ENCODE results near the gene NELFB.

Gene NELFB

DNA sequence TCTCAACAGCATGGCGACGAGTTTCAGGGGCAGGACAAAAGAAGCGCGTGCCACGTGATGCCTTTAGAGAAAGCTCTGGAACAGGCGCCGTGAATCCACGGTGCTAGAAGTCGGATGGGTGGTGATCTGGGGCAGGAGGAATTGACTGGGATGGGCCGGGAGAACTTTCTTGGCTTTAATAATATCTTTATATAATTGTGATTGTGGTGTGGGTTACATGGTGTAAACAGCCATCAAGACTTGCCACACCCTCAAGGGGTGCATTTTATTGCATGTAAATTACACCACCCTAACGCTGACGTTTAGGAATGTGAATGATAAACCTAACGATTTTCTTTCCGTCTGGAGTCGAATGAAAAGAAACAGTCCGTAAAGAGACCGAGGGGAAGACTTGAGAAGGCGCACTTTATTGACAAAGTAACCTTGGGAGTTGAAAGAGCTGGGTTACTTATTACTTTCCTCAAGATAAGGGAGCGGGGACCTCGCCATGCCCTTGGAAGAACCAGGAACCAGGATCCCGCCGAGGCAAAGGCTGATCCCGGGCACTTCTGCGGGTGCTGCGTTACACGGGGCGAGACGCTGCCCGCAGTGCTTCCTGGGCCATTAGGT, 38.5 kb downstream of the NELFB start:
- H3K4me3 ChIP-seq (replicated peaks; ENCODE audit: low read depth, low read length): no peak overlapping the region
- TF ChIP-seq, protein P1, sequence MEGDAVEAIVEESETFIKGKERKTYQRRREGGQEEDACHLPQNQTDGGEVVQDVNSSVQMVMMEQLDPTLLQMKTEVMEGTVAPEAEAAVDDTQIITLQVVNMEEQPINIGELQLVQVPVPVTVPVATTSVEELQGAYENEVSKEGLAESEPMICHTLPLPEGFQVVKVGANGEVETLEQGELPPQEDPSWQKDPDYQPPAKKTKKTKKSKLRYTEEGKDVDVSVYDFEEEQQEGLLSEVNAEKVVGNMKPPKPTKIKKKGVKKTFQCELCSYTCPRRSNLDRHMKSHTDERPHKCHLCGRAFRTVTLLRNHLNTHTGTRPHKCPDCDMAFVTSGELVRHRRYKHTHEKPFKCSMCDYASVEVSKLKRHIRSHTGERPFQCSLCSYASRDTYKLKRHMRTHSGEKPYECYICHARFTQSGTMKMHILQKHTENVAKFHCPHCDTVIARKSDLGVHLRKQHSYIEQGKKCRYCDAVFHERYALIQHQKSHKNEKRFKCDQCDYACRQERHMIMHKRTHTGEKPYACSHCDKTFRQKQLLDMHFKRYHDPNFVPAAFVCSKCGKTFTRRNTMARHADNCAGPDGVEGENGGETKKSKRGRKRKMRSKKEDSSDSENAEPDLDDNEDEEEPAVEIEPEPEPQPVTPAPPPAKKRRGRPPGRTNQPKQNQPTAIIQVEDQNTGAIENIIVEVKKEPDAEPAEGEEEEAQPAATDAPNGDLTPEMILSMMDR (IDR thresholded peaks at IDR 0.05; ENCODE audit: low read length, missing control alignments): no peak
- no peak for DNase-seq (ENCODE audit: low read depth)

DNA sequence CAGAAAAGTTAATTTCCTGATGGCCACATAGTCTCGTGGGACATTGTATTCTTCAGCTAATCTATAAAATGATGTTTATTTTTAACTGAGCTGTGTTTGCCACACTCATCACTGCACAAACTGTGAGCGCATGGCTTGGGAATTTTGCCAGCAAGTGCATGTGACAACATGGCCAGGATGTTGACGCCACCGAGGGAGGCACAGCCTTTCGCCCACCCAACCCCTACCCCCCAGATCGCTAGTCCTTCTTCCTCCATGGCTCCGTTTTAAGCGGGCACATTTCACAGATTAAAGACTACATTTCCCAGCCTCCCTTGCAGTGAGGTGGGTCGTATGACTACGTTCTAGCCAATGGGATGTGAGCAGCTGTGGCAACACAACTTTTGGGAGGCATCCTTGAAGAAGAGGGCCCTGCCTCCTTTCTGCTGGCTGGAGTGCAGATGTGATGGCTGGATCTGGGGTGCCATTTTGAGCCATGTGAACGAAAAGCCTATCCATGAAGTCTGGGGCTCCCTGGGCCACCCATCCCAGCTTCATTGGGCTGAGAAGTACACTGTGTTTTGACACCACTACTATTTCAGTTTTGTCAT, 39.1 kb downstream of the NELFB start:
- peak; percentile 70 for DNase-seq (ENCODE audit: low read depth)
- TF ChIP-seq, protein P1 (IDR thresholded peaks at IDR 0.05; ENCODE audit: low read length, missing control alignments): no peak
- H3K4me3 ChIP-seq (replicated peaks; ENCODE audit: low read depth, low read length): no peak overlapping the region

DNA sequence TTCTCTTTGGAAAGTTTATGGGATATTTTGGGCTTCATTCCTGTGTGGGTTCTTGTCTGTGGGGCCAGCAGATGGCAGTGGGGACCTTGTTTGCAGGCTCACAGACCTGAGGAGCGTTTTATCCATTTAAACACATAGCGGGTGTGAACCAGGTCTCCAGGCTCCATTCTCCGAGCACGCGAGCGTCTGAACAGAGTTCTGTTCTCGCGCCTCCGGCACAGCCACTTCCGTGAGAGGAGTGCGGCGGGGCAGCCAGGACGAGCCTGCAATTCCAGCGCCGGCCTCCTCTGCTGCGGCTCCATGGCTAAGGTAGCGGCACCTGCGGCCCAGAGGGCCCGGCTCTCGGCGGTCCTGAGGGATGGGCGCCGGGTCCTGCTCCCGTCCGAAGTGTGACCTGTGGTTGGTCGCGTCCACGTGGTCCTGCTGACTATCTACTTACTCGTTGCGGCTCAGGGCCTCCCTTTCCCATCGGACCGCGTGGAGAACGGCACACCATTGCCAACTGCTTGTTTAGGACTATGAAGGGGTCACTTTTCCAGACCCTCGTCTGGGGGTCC, 39.6 kb downstream of the NELFB start:
- no peak overlapping the region for H3K4me3 ChIP-seq (replicated peaks; ENCODE audit: low read depth, low read length)
- peak; percentile 58 for DNase-seq (ENCODE audit: low read depth)

DNA sequence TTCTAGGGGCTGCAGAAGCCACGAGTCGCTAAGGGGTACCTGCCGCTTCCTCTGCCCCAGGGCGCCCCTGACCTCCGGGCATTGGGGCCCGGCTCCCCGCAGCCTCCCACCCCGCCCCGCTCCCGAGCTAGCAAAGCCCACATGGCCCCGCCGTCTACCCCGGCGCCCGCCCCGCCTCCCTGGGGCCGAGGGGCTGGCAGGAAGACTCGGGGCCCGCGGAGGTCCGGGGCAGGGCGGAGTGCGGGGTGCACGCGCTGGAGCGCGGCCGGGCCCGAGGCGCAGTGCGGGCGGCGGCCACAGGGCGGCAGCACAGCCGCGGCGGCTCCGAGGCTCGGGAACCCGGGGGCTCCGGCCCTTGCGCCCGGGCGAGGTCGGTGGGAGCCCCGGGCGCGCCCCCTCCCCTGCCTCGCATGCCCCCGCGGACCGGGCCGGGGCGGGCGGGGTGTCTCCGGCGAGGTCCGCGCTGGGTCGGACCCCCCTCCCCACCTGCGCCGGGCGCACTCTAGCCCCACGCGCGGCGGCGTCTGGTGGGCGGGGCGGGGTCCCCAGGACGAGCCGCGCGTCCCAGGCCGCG, 40.2 kb downstream of the NELFB start:
- DNase-seq (ENCODE audit: low read depth): peak; percentile 26
- H3K4me3 ChIP-seq (replicated peaks; ENCODE audit: low read depth, low read length): peak overlapping the region; percentile 22
- TF ChIP-seq, protein P1 (IDR thresholded peaks at IDR 0.05; ENCODE audit: low read length, missing control alignments): no peak

More for the DNA sequence above, 39.6 kb downstream of the NELFB start:
- TF ChIP-seq, protein P1 (IDR thresholded peaks at IDR 0.05; ENCODE audit: low read length, missing control alignments): peak; percentile 38

DNA sequence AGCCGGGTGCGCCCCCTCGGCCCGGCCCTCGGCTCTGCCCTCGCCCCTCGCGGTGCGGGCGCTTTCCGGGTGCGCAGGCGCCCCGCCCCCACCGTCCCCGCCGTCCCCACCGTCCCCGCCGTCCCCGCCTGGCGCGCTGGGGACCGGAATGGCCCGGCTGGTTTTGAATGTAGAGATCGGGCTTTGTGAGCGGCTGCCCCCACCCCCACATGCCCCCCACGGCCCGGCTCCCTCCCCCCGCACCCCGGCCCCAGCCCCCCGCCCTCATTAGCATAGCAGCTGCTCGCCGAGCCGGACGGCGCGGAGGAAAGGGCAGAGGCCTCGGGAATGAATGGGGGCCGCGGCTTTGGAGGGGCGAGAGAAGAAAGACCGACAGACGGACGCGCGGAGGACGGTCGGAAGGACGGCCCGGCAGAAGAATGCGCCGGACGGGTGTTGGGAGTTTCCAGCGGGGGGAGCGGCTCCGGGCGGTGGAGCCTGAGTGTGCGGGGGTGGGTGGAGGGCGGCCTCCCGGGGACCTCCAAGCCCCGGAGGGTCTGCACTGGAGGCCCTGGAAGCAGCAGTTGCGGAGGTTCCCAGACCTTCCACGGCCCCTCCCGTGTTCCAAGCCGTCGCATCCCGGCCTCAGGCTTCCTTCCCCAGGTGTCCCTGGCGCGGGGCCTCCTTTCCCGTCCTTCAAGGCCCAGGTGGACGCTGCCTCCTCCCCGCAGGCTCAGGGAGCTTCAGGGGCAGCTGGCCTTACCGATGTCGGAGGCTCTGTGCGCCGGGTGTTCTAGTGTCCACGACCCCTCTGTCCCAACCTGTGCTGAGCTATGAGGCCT, 40.9 kb downstream of the NELFB start:
- no peak for DNase-seq (ENCODE audit: low read depth)
- H3K4me3 ChIP-seq (replicated peaks; ENCODE audit: low read depth, low read length): peak overlapping the region; percentile 51
- TF ChIP-seq, protein P1 (IDR thresholded peaks at IDR 0.05; ENCODE audit: low read length, missing control alignments): no peak

DNA sequence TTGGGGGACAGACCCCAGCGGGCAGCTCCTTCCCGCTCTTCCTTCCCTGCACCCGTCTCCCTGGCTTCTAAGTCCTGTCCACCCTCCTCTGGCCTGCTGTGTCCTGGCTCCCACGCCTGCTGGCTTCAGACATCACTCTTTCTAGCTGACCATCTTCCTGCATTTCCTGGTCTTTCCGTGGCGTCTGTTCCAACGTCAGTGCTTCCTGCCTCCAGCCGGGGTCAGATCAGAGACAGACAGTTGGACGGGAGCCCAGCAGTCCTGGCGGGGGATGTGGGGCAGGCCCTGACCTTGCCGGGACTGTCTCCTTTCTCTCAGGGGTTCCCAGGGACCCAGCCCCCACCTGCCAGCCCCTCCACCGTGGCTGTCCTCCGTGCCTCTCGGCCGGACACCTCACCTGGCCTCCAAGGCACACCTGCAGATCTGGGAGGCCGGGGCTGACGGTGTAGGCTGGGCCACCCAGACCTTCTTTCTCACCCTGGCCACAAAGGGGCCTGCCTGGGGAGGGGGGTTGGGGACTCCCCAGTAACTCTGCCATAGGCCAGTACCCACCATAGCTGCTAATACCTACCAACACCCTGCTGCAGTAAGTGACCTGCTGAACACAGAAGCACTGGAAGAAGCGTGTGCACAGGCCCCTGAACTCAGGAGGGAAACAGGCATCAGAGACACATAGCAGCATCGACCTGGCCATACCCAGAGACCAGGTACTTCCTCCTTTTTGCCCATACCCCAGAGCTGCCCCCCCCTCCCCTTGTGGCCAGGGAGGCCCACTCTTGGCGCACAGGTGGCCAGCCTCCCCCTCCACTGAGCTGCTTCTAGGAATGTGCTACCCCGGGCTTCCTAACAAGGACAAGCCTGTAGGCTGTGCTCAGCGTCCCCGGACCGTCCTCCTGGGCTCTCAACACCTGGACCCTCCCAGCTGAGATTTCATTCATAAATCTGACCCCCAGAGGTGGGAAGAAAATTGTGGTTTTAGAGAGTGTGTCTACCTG, 41.8 kb downstream of the NELFB start:
- TF ChIP-seq, protein P1 (IDR thresholded peaks at IDR 0.05; ENCODE audit: low read length, missing control alignments): no peak
- H3K4me3 ChIP-seq (replicated peaks; ENCODE audit: low read depth, low read length): peak overlapping the region; percentile 51
- DNase-seq (ENCODE audit: low read depth): peak; percentile 91

Measured in fibroblast of pulmonary artery (primary cell).